Fibroblast of lung (primary cell): ENCODE data around the gene LSS.

Experiments used
- EZH2 ChIP-seq: IDR thresholded peaks from 2 replicates; pipeline ENCODE4 v1.5.1; 2012; ENCODE audit warnings: low read length, control low read depth, mild to moderate bottlenecking; ENCODE audit errors: missing control alignments
- TF ChIP-seq, protein P1 (sequence below), 2 donors: IDR thresholded peaks in 1 of 2; conservative IDR thresholded peaks in 1 of 2; 1 replicate in 1 of 2; 2 replicates in 1 of 2; pipeline ENCODE4 v1.5.1; 2011 to 2012; ENCODE audit warnings: low read length in 2 of 2, control low read depth in 1 of 2, inconsistent platforms in 1 of 2, low read depth in 1 of 2, mild to moderate bottlenecking in 1 of 2

DNA sequence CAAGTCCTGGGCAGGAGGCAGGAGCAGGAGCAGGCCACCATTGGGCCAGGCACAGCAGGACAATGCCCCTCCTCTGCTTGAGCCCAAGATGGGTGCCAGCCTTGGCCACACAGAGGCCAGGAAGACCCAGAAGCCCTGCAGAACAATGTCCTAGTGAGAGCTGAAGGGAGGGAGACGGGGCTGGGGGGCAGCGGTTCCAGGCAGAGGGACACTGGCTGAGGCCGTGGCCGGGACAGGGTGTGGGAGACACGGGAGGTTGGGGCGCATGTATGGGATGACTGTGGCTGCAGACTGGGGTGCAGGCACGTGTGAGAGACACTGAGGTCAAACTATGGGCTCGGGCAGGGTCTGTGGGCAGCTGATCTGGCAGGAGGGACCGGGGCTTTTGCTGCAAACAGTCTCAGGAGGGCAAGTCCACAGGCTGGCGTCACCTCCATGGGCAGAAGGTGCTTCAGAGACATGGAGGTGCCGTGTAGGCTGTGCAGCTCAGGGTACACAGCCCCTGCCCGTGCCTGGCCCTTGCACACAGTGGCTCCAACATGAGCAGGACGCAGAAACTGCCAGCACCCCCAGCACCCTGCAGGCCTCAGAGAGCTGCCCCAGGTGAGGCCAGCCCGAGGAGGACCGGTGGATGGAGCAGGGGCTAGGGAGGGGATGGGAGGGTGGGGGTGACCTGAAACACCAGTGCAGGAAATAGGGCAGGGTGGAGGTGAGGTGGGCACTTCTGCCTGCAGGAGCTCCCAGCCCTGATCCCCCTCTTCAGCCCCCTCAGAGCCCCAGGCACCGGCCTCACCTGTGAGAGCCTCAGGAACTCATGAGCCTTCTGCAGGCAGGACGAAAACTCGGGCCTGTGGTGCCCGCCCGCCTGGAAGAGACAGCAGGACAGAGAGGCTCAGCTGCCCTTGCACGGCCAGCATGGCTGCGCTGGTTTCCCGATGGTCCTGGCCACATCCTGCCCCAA lies 19.5 kb downstream of the LSS start:
- TF ChIP-seq, protein P1, sequence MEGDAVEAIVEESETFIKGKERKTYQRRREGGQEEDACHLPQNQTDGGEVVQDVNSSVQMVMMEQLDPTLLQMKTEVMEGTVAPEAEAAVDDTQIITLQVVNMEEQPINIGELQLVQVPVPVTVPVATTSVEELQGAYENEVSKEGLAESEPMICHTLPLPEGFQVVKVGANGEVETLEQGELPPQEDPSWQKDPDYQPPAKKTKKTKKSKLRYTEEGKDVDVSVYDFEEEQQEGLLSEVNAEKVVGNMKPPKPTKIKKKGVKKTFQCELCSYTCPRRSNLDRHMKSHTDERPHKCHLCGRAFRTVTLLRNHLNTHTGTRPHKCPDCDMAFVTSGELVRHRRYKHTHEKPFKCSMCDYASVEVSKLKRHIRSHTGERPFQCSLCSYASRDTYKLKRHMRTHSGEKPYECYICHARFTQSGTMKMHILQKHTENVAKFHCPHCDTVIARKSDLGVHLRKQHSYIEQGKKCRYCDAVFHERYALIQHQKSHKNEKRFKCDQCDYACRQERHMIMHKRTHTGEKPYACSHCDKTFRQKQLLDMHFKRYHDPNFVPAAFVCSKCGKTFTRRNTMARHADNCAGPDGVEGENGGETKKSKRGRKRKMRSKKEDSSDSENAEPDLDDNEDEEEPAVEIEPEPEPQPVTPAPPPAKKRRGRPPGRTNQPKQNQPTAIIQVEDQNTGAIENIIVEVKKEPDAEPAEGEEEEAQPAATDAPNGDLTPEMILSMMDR (conservative IDR thresholded peaks at IDR 0.05 in 1 of 2, IDR thresholded peaks at IDR 0.05 in 1 of 2; ENCODE audit: low read depth in 1 of 2, low read length in 2 of 2): no peak
- no peak for TF ChIP-seq EZH2
